CD4-positive, alpha-beta T cell treated with Interleukin-2 at 100 ng/mL for 4 hours (primary cell): ENCODE results near the gene MAEL.
A peak's percentile ranks its signal among the peaks of the same experiment; 100 is the strongest.

ENCODE experiments used
- DNase-seq: peaks from one replicate; pipeline ENCODE4 v3.0.0-alpha.2; 2020; ENCODE audit warnings: low spot score

The MAEL gene

DNA sequence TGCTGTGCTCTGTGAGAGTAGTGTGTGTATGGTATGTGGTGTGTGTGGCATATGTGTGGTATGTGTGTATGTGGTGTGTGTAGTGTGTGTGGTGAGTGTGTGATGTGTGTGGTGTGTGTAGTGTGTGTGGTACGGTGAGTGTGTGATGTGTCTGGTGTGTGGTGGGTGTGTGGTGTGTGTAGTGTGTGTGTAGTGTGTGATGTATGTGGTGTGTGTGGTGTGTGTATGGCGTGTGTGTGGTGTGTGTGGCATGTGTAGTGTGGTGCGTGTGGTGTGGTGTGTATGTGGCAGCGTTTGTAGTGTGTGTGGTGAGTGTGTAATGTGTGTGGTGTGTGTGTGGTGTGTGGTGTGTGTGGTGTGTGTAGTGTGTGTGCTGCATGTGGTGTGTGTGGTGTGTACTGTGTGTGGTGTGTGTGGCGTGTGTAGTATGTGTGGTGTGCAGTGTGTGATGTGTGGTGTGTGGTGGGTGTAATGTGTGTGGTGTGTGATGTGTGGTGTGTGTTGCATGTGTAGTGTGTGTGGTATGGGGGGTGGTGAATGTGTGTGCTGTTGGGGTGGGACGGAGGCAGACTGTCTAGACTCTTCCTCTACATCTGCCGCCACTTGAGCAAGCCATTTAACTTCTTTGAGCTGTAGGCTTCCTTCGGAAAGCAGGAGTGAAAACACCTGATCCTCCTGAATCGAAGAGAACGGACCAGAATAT is 67.6 kb downstream of the MAEL start:
- no peak for DNase-seq

DNA sequence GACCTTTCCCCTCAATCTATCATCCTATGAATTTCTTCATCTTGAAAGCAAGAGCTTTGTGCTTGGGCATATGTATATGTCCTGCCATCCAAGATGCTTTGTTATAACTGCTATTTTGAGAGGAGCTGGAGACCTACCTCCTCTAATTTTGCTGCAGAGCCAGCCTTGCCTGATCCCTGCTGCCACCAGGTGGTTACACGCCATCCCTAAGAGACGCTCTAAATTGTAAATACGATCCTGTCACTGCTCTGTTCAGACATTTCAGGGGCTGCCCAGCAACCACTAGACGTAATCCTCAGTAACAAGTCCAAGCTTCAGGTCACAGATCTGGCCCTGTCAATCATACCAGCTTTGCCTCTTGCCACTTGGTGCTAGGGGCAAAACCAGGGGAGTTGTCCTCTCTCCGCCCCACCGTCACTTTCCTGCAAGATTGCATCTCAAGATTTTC is 68.2 kb downstream of the MAEL start:
- DNase-seq, result no peak

- peak; percentile 73 for DNase-seq
These were observed 70.1 kb downstream of the MAEL start for GRCh38 chr1:167059045-167059808.

- DNase-seq, result no peak
These were observed 70.7 kb downstream of the MAEL start for GRCh38 chr1:167059809-167060107.

DNA sequence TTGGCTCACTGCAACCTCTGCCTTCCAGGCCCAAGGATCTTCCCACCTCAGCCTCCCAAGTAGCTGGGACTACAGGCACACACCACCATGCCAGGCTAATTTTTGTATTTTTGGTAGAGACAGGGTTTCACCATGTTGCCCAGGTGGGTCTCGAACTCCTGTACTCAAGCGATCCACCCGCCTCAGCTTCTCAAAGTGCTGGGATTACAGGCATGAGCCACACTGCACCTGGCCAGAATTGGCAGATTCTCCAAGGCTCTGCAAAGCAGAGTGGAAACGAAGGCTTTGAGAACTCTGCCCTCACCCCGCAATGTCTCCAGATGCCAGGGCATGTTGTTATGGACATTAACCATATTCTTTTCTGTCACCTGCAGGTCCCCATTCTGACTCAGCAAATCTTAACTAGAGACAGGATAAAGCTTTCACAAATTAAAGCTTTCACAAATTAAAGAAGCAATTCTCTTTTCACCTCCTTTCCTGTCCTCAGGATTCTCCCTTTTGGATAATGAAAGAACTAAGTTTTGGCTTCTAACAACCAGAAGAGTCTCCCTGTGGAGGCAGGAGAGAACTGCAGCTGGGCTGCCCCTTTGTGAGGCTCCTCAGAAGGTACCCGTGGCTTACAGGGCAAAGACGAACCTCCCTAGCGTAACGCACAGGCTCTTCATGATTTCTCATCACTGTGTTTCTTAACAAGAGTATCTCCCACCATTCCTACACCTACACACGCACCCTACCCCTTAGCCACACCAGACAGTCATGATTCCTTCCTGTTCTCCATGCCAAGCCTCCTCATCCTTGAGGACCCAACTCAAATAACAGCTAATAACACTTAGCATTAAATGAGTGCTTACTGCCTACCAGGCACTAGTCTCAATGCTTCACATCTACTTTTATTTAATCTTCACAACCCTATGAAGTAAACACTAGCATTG is 71.3 kb downstream of the MAEL start:
- DNase-seq, result no peak

GRCh38 chr1:167061073-167061464 is 72.0 kb downstream of the MAEL start:
- no peak for DNase-seq

DNA sequence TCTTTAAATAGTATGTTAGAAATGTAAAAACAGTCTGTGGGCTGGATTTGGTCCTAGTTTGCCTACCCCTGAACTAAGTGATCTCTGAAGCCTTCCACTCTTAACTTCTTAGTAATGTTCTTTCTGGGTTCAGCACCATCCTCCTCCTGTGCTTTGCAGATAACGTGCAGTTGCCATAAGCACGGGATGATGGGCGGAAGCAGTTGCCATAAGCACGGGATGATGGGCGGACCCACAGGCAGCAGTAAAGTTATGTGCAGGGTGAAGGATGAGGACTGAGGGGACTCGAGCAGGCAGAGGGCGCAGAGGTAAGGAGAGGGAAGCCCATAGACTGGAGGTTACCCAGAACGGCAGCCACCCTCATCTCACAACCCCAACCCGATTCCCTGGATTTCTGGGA is 75.5 kb downstream of the MAEL start:
- DNase-seq, result no peak

- no peak for DNase-seq
These were observed 76.4 kb downstream of the MAEL start for GRCh38 chr1:167065471-167065870.

DNA sequence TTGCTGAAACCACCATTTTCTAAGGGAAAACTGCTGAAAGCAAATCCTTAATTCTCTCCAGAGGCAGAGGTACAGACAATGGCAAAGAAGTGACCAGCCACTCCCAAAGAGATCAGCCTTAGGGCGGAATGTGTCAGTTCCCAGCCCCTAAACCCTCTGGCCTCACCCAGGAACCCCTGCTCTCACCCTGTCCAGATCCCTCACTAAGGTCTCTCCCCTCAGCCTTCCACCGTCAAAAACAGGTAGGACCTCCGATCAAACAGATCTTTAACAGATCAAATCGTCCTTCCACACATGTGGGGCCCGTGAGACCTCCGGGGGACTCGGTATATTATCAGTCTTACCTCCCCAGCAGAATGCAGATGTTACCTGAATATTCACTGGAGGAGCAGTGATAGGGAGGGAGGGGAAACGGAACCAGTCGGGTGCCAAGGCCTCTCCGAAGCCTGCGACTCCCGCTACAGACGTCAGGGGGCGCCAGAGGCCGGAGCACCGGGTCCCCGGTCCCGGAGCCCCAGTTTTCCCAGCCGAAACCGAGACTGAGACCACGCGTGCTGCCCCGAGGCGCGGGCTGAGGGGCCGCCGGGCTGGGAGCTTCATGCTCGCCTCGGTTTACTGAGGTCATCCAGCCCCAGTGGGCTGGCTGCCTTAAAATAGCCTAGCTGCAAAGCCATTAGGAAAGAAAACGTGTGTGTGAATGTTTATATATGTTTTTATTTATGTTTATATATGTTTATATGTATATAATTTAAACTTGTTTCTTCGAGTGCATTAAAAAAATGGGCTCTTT is 77.4 kb downstream of the MAEL start:
- DNase-seq, result peak; percentile 80

DNA sequence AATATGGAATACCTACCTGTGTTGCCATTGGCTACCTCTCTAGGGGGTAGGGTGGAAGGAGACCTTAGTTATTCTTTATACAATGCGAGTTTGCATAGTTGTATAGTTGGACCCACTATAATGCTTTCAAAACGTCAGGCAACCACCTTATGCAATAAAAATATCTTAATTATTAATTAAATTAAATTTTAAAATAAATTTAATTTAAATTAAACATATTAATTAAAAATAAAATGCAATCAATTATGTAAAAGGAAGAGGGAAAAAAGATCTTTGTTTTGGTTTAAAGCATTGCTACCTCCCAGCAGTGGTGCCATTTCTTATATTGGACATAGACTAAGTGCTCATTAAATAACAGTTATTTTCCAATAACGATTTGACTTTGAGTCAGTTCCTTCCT is 78.8 kb downstream of the MAEL start:
- no peak for DNase-seq

- no peak for DNase-seq
These were observed 79.7 kb downstream of the MAEL start for GRCh38 chr1:167068761-167069160.

DNA sequence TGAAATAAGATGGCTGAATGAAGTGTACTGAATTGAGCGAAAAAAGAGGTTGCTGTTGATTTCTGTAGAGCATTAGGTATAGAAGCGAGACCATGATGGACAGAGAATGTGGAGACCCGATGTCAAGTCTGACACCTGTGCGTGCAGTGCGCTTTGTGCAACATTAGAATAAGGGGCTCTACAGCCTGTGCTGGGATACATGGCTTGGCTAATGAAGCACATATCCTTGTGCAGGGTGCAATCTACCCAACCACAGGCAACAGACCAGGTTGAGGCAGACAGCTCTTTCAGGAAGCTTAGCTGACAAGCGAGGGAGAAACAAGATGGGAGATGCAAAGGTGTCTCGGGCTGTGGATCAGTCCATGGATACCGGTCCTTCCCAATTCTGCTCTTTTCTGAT is 82.2 kb downstream of the MAEL start:
- no peak for DNase-seq
